ENCODE data around the gene RBCK1. TPM values are rescaled to one million over a fixed set of nuclear protein-coding genes. Genes with fewer than 3 reads are reported as not detected.
"Not testable (repeated sequence)": the region's sequence is repeated elsewhere in the genome, so short reads cannot be mapped to it uniquely, and the experiment has no call there.

Gene RBCK1
- total RNA-seq, 1 experiment from 2014 or later: 46.8 TPM

- H3K36me3 Mint-ChIP-seq (ENCODE audit: insufficient read depth in 1 of 3, low read depth in 3 of 3): peaks cover 15 to 55% (median 53%) of the 10 kb centered on the region in 3 experiments; a peak in 6 of 7 replicates
- Histone ChIP-seq H4K91ac (ENCODE audit: insufficient read length, low read depth, low read length) (no peak overlapping the region), H3K14ac (ENCODE audit: insufficient read depth, low read length) (no peak overlapping the region), H4K8ac (replicated peaks; ENCODE audit: insufficient read length, low read depth, low read length) (no peak overlapping the region), H3K4me1 (ENCODE audit: insufficient read depth, low read length) (0 out of 2 replicates have a peak, but pooled peaks cover 3% of the 10 kb centered on the region), H3K56ac (ENCODE audit: insufficient read length, low read depth, low read length) (no peak overlapping the region), H3K27ac (ENCODE audit: insufficient read length, low read depth, low read length) (no peak overlapping the region), H2BK15ac (ENCODE audit: low read depth, low read length) (no peak overlapping the region), H2AK5ac (ENCODE audit: insufficient read length, low read length) (no peak overlapping the region), H3T11ph (ENCODE audit: low read length) (no peak overlapping the region), H4K20me1 (ENCODE audit: control insufficient read depth, insufficient read depth, insufficient read length) (no peaks in the 10 kb centered on the region), H3K9ac (ENCODE audit: extremely low read depth, insufficient read length, low read length) (no peak overlapping the region), H2BK20ac (ENCODE audit: low read depth, low read length, poor library complexity, severe bottlenecking) (no peak overlapping the region), H2BK12ac (ENCODE audit: insufficient read length, low read depth, low read length) (no peak overlapping the region), H2AFZ (ENCODE audit: low read length) (no peak overlapping the region), H3K23me2 (ENCODE audit: insufficient read length, low read depth, low read length, poor library complexity, severe bottlenecking) (no peaks in the 10 kb centered on the region), H3K4ac (ENCODE audit: low read depth, low read length) (no peak overlapping the region), H2BK5ac (ENCODE audit: insufficient read length, low read length) (no peak overlapping the region), H3K79me2 (ENCODE audit: insufficient read depth, low read length) (no peaks in the 10 kb centered on the region), H3K23ac (ENCODE audit: insufficient read length, low read depth, low read length) (no peak overlapping the region), H3K79me1 (ENCODE audit: insufficient read depth, low read depth, low read length, poor library complexity, severe bottlenecking) (no peaks in the 10 kb centered on the region), H3K9me3 (ENCODE audit: control insufficient read depth, low read depth, low read length) (no peaks in the 10 kb centered on the region), H4K5ac (ENCODE audit: insufficient read length, low read depth, low read length) (no peak overlapping the region), H3K4me2 (ENCODE audit: insufficient read depth, insufficient read length, low read length) (no peak overlapping the region), H3K18ac (ENCODE audit: insufficient read length, low read depth, low read length) (no peak overlapping the region), H3K27me3 (ENCODE audit: insufficient read depth, low read length) (no peaks in the 10 kb centered on the region), H2BK120ac (ENCODE audit: low read depth, low read length, poor library complexity, severe bottlenecking) (no peak overlapping the region)
- no peak overlapping the region; a peak in 1 of 7 replicates for H3K27ac Mint-ChIP-seq
- H3K4me1 Mint-ChIP-seq: peaks cover 11 to 14% of the 10 kb centered on the region in 2 experiments
- WGBS (ENCODE audit: extremely low coverage, insufficient read length, low lambda C conversion rate): no CpG with 5 or more reads among the region's 5 CpGs
- no peak overlapping the region for H3K4me3 Mint-ChIP-seq
- no peaks in the 10 kb centered on the region for H3K27me3 Mint-ChIP-seq (ENCODE audit: low read depth)
- no peak for DNase-seq
- no peaks in the 10 kb centered on the region; a peak in 1 of 5 replicates for H3K9me3 Mint-ChIP-seq
- TF ChIP-seq CTCF (conservative IDR thresholded peaks at IDR 0.05): no peak
These were observed 37.6 kb downstream of the RBCK1 start for GRCh38 chr20:445514-446336.

DNA sequence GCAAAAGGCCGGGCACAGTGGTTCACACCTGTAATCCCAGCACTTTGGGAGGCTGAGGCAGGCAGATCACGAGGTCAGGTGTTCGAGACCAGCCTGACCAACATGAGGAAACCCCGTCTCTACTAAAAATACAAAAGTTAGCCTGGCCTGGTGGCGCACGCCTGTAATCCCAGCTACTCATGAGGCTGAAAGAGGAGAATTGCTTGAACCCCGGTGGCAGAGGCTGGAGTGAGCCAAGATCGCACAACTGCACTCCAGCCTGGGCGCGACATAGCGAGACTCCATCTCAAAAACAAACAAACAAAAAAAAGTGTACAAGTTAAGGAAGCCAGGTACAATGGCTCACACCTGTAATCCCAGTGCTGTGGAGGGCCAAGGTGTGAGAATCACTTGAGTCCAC lies 43.9 kb downstream of the RBCK1 start:
- H3K23me2 ChIP-seq (ENCODE audit: insufficient read length, low read depth, low read length, poor library complexity, severe bottlenecking); H3K18ac ChIP-seq (ENCODE audit: insufficient read length, low read depth, low read length); DNase-seq; H3K79me1 ChIP-seq (ENCODE audit: insufficient read depth, low read depth, low read length, poor library complexity, severe bottlenecking); H2BK5ac ChIP-seq (ENCODE audit: insufficient read length, low read length); H3K36me3 Mint-ChIP-seq (ENCODE audit: insufficient read depth in 1 of 3, low read depth in 3 of 3); H4K8ac ChIP-seq (replicated peaks; ENCODE audit: insufficient read length, low read depth, low read length); H2AFZ ChIP-seq (ENCODE audit: low read length); H3K4me1 ChIP-seq (ENCODE audit: insufficient read depth, low read length); H4K91ac ChIP-seq (ENCODE audit: insufficient read length, low read depth, low read length); H3K14ac ChIP-seq (ENCODE audit: insufficient read depth, low read length); H3K9me3 ChIP-seq (ENCODE audit: control insufficient read depth, low read depth, low read length); H2BK12ac ChIP-seq (ENCODE audit: insufficient read length, low read depth, low read length); H3K27ac ChIP-seq (ENCODE audit: insufficient read length, low read depth, low read length); H3K27ac Mint-ChIP-seq; H3K56ac ChIP-seq (ENCODE audit: insufficient read length, low read depth, low read length); H4K5ac ChIP-seq (ENCODE audit: insufficient read length, low read depth, low read length); H3K79me2 ChIP-seq (ENCODE audit: insufficient read depth, low read length); H3K4ac ChIP-seq (ENCODE audit: low read depth, low read length); H2BK15ac ChIP-seq (ENCODE audit: low read depth, low read length); H3K4me3 Mint-ChIP-seq; H3K27me3 ChIP-seq (ENCODE audit: insufficient read depth, low read length); H3K4me1 Mint-ChIP-seq; H2BK20ac ChIP-seq (ENCODE audit: low read depth, low read length, poor library complexity, severe bottlenecking); H3K27me3 Mint-ChIP-seq (ENCODE audit: low read depth); H3K23ac ChIP-seq (ENCODE audit: insufficient read length, low read depth, low read length); H4K20me1 ChIP-seq (ENCODE audit: control insufficient read depth, insufficient read depth, insufficient read length); H3T11ph ChIP-seq (ENCODE audit: low read length); H3K9ac ChIP-seq (ENCODE audit: extremely low read depth, insufficient read length, low read length); H3K9me3 Mint-ChIP-seq; H2AK5ac ChIP-seq (ENCODE audit: insufficient read length, low read length); H2BK120ac ChIP-seq (ENCODE audit: low read depth, low read length, poor library complexity, severe bottlenecking); H3K4me2 ChIP-seq (ENCODE audit: insufficient read depth, insufficient read length, low read length): not testable (repeated sequence)
- no CpG with 5 or more reads among the region's 11 CpGs for WGBS (ENCODE audit: extremely low coverage, insufficient read length, low lambda C conversion rate)

All from H9 (cell line).